Measurements from ENCODE around the gene PARD3B.

DNA sequence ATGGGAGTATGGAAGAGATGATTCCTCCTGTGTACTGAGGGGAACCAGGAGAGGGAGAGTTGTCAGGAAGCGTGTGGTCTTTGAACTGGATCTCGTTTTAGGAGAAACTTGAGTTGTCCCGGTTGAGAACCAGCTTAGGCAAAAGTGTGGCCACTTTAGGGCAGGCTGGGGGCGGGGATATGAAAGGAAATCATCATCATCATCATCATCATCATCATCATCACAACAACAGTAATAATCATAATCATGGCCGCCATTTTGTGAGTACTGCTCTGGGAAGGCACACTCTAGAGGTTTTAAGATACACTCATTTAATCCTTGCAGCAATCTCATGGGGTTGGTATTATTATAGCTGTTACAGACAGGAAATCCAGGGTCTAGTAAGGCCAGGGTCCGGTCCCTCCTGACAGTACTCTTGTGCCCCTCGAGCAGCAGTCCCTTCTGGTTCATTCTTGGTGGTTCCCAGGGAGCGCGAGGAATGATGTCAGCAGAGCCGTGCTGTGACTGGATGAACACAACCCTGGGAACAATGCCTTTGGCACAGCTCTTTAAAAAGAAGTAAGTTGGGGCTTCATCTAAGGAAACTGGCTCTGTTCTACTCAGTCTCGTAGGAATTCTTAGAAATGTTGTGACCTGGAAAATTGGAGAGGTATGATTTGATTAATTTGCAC lies 33.8 kb downstream of the PARD3B start:
- TF ChIP-seq CTCF (IDR thresholded peaks at IDR 0.05) (no peak), POLR2AphosphoS5 (IDR thresholded peaks at IDR 0.05) (no peak), POLR2A (IDR thresholded peaks at IDR 0.05) (no peak)

Measured in prostate gland (tissue), 2 donors.